Left lung (tissue), 10 donors: ENCODE results near the gene DCAF5. TPM values are rescaled to one million over a fixed set of nuclear protein-coding genes. Genes with fewer than 3 reads are reported as not detected.

Experiments used
- ATAC-seq: fragments of 200-7000 bp; cut with Tn5 transposase; one replicate; pipeline ENCODE4 v1.9.1; 2020; ENCODE audit warnings: moderate library complexity
- DNase-seq, 4 donors: peaks; one replicate each; pipeline ENCODE4 v3.0.0-alpha.2; 2013 to 2020
- H3K27ac ChIP-seq, 2 donors: fragments of 200-600 bp; sonication (generic) in 1 of 2; one replicate each; pipeline versions ENCODE4 v1.5.0 to v1.8.0; 2020 to 2021
- H3K27me3 ChIP-seq, 2 donors: fragments of 200-600 bp; sonication (generic) in 1 of 2; one replicate each; pipeline versions ENCODE4 v1.5.0 to v1.8.0; 2020 to 2021
- H3K36me3 ChIP-seq, 2 donors: fragments of 200-600 bp; sonication (generic) in 1 of 2; one replicate each; pipeline versions ENCODE4 v1.5.0 to v1.8.0; 2020 to 2021
- H3K4me1 ChIP-seq, 2 donors: fragments of 200-600 bp; one replicate each; pipeline ENCODE4 v1.8.0; 2021
- H3K4me3 ChIP-seq, 2 donors: fragments of 200-600 bp; sonication (generic) in 1 of 2; one replicate each; pipeline versions ENCODE4 v1.5.0 to v1.8.0; 2020 to 2021; ENCODE audit warnings: mild to moderate bottlenecking in 1 of 2
- H3K9me3 ChIP-seq, 2 donors: fragments of 200-600 bp; sonication (generic) in 1 of 2; one replicate each; pipeline versions ENCODE4 v1.5.0 to v1.8.0; 2020 to 2021
- intact Hi-C, 2 donors: fragments of 100-400 bp; cut with DNase I; formaldehyde crosslinking; loops; one replicate each; pipeline versions ENCODE4 v1.11.2 to v1.14.2; 2022
- polyA plus RNA-seq, 6 donors: library from polyadenylated mRNA; unstranded; fragments of 120-200 nt; gene quantifications; one replicate each; pipeline ENCODE4 v1.2.1, GENCODE V29; 2013; ENCODE audit not compliant: insufficient read length in 6 of 6
- total RNA-seq, 2 donors: library from RNA; stranded (reverse); fragmentation: NEBNext Ultra II Directional; extraction: Animal tissue kit (Norgen Biotek cat#: 25700); gene quantifications; one replicate each; pipeline ENCODE4 v1.2.1, GENCODE V29; 2021
- TF ChIP-seq, protein P1 (sequence below), 2 donors: fragments of 200-600 bp; sonication (generic) in 1 of 2; IDR thresholded peaks; one replicate each; pipeline versions ENCODE4 v1.5.0 to v1.8.0; 2021; ENCODE audit warnings: antibody characterized with exemption in 2 of 2
- donor health status: DM: no; HTN: yes; CAD: no.
- donor health status: DM: no; HTN: no; CAD: no.

The DCAF5 gene
- total and polyA plus RNA-seq, 8 donors, result 45.9 to 66.9 (median 58.4) TPM

DNA sequence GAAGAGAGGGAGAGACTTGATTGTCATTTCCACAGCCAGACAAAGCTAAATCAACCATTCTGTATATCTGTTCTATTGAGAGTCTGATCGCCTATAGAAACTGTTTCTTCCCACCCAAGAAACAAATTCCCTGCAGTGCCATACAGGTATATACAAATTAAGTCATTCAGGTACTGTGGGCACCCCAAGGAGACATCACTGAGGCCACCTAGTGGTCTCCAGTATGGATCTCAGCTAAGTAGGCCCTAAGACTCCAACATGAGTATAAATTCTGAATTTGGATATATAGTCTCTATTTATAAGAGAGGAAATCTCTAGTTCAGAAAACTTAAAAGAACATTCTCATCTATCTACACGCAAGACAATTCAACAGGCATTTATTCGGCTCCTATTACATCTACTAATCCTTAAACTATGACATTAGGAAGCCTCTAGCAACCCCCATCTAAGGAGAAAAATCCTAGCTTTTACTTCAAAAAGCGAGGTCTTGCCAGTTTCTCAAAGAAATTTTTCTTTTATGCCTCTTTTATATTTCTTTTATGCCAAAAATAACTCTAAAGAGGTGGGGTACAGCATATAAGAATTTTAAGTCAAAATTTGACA lies 62.6 kb downstream of the DCAF5 start:
- Histone ChIP-seq H3K27me3 (no peaks in the 10 kb centered on the region), H3K4me3 (no peak overlapping the region), H3K4me1 (peaks cover 0 to 44% of the 10 kb centered on the region in 2 donors), H3K9me3 (no peaks in the 10 kb centered on the region), H3K27ac (no peak overlapping the region), H3K36me3 (peaks cover 0 to 51% of the 10 kb centered on the region in 2 donors)
- intact Hi-C loops, result no loop called here
- DNase-seq (peak in 1 of 4 donors; percentile 43), ATAC-seq (peak; percentile 51)
- TF ChIP-seq, protein P1, sequence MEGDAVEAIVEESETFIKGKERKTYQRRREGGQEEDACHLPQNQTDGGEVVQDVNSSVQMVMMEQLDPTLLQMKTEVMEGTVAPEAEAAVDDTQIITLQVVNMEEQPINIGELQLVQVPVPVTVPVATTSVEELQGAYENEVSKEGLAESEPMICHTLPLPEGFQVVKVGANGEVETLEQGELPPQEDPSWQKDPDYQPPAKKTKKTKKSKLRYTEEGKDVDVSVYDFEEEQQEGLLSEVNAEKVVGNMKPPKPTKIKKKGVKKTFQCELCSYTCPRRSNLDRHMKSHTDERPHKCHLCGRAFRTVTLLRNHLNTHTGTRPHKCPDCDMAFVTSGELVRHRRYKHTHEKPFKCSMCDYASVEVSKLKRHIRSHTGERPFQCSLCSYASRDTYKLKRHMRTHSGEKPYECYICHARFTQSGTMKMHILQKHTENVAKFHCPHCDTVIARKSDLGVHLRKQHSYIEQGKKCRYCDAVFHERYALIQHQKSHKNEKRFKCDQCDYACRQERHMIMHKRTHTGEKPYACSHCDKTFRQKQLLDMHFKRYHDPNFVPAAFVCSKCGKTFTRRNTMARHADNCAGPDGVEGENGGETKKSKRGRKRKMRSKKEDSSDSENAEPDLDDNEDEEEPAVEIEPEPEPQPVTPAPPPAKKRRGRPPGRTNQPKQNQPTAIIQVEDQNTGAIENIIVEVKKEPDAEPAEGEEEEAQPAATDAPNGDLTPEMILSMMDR (IDR thresholded peaks at IDR 0.05), result peak; percentile 59 to 70

DNA sequence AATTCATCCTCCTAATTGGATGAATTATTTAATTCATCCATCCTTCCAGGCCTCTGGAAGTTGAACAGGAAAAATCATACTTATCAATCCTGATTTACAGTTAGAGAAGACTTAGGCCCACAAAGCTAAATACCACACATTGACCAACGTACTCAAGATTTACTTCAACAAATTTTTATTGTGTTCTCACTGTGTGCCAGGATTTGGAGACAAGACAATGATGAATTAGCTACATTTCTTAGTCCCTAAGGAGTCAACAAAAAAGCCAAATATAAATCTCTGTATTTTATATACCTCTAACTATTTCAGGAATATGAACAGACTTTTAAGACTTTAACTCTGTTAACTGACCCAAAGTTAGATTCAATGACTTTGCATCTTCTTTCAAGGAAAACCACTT lies 63.9 kb downstream of the DCAF5 start:
- TF ChIP-seq, protein P1 (IDR thresholded peaks at IDR 0.05), result no peak
- Histone ChIP-seq H3K4me1 (peaks cover 0 to 35% of the 10 kb centered on the region in 2 donors), H3K27ac (peak overlapping the region in 1 of 2 donors; percentile 56), H3K9me3 (no peaks in the 10 kb centered on the region), H3K36me3 (peaks cover 0 to 61% of the 10 kb centered on the region in 2 donors), H3K27me3 (no peaks in the 10 kb centered on the region), H3K4me3 (no peak overlapping the region)
- intact Hi-C loops, result loop anchor here in 1 of 2 donors (10.0 kb wide), 1 partner anchor 174 kb away; no protein-coding TSS in a partner anchor
- no peak for DNase-seq
- no peak for ATAC-seq

DNA sequence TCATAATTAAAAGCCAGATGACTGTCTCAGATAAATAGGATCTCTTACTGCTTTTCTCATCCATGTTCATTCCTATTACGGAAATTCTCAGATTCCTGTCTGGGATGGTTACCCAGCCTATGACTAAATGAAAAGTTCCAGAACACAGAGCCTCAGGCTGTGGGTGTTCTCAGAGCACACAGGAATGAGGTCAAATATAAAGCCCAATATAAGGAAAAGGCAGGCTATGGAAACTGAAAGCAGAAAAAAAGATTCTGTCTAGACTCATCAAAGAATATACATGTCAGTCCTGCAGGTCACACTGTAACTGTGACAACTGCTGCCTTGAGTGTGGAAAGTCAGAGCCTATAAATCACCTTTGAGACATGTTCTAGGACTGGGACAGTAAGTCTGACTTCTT lies 64.3 kb downstream of the DCAF5 start:
- Histone ChIP-seq H3K9me3 (no peaks in the 10 kb centered on the region), H3K27ac (peak overlapping the region in 1 of 2 donors; percentile 56), H3K4me1 (peaks cover 0 to 30% of the 10 kb centered on the region in 2 donors), H3K36me3 (peaks cover 0 to 65% of the 10 kb centered on the region in 2 donors), H3K4me3 (no peak overlapping the region), H3K27me3 (no peaks in the 10 kb centered on the region)
- intact Hi-C loops, result loop anchor here in 1 of 2 donors (10.0 kb wide), 1 partner anchor 174 kb away; no protein-coding TSS in a partner anchor
- ATAC-seq, result peak; percentile 5
- no peak for DNase-seq
- TF ChIP-seq, protein P1 (IDR thresholded peaks at IDR 0.05), result no peak

DNA sequence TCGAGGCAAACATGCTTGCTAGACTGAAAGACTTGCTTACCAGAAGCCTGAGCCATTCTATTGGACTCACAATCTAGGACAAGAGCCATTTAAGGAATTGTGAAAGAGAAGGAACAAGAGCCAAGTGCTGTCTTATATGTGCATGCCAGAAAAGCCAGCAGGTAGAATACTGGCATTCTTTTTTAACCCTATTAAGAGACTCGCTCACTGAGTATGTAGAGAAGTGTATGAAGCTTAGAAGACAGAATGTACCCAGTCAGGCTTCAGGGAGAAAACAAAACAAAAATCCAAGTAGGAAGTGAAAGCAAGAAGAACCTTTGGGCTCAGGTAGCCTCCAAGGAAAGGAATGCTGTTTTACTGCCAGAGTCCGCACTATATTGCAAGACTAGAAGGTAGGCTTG lies 65.9 kb downstream of the DCAF5 start:
- intact Hi-C loops, result loop anchor here in 1 of 2 donors (10.0 kb wide), 1 partner anchor 172 kb away; no protein-coding TSS in a partner anchor
- DNase-seq (peak in 1 of 4 donors; percentile 25), ATAC-seq (peak; percentile 79)
- Histone ChIP-seq H3K27ac (peak overlapping the region; percentile 56 to 58), H3K27me3 (no peaks in the 10 kb centered on the region), H3K9me3 (no peaks in the 10 kb centered on the region), H3K4me1 (peaks cover 0 to 20% of the 10 kb centered on the region in 2 donors), H3K4me3 (no peak overlapping the region), H3K36me3 (peaks cover 0 to 70% of the 10 kb centered on the region in 2 donors)
- TF ChIP-seq, protein P1 (IDR thresholded peaks at IDR 0.05), result no peak

DNA sequence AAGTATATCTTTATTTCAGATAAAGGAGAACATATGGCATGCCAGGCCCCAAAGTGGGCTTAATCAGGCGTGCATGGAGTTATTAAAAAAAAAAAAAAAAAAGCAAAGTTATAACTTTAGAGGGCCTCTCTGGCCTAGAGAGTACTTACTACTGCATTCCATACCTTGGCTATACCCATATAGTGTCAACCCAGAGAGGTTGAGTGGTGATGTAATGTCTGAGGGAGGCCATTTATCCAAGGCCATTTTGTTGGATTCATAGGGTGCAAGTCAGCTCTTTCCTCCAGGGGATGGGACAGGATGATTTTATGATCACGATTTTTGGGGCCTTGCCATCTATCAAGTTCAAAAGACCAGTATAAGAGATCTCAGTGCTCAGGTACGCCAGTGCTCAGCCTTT lies 66.4 kb downstream of the DCAF5 start:
- Histone ChIP-seq H3K9me3 (no peaks in the 10 kb centered on the region), H3K4me3 (no peak overlapping the region), H3K36me3 (peaks cover 0 to 69% of the 10 kb centered on the region in 2 donors), H3K27ac (peak overlapping the region; percentile 56 to 58), H3K27me3 (no peaks in the 10 kb centered on the region), H3K4me1 (peaks cover 0 to 20% of the 10 kb centered on the region in 2 donors)
- intact Hi-C loops, result loop anchor here in 1 of 2 donors (10.0 kb wide), 1 partner anchor 172 kb away; no protein-coding TSS in a partner anchor
- DNase-seq (no peak), ATAC-seq (peak; percentile 44)
- TF ChIP-seq, protein P1 (IDR thresholded peaks at IDR 0.05), result no peak
